ENCODE measurements around the gene SH2D7. TPM values are rescaled to one million over a fixed set of nuclear protein-coding genes. Genes with fewer than 3 reads are reported as not detected.

Gene SH2D7
- total RNA-seq, 1 donor from 2014 or later, result not detected

- Histone ChIP-seq H3F3A (ENCODE audit: low read depth) (peaks cover 2% of the 10 kb centered on the region), H3K27ac (no peak overlapping the region), H3K79me2 (ENCODE audit: low read depth) (no peaks in the 10 kb centered on the region), H3K4me2 (no peak overlapping the region), H3K9ac (no peak overlapping the region), H3K4me3 (no peak overlapping the region), H3K36me3 (no peaks in the 10 kb centered on the region), H3K9me3 (ENCODE audit: low read depth) (no peaks in the 10 kb centered on the region), H3K4me1 (no peaks in the 10 kb centered on the region), H2AFZ (replicated peaks) (no peak overlapping the region), H4K20me1 (ENCODE audit: low read depth) (peaks cover 3% of the 10 kb centered on the region), H3K27me3 (no peaks in the 10 kb centered on the region)
- peaks cover 5% of the 10 kb centered on the region for H3K27me3 Mint-ChIP-seq (ENCODE audit: insufficient read depth, low read depth)
- no peak overlapping the region for H3K27ac Mint-ChIP-seq
- no peaks in the 10 kb centered on the region for H3K36me3 Mint-ChIP-seq
- H3K9me3 Mint-ChIP-seq, result no peaks in the 10 kb centered on the region
- peaks cover 6% of the 10 kb centered on the region for H3K4me1 Mint-ChIP-seq
- DNase-seq (ENCODE audit: low spot score), result no peak
- TF ChIP-seq EZH2phosphoT487 (IDR thresholded peaks at IDR 0.05) (no peak), EZH2 (IDR thresholded peaks at IDR 0.05) (no peak)
- TF ChIP-seq, protein P1, sequence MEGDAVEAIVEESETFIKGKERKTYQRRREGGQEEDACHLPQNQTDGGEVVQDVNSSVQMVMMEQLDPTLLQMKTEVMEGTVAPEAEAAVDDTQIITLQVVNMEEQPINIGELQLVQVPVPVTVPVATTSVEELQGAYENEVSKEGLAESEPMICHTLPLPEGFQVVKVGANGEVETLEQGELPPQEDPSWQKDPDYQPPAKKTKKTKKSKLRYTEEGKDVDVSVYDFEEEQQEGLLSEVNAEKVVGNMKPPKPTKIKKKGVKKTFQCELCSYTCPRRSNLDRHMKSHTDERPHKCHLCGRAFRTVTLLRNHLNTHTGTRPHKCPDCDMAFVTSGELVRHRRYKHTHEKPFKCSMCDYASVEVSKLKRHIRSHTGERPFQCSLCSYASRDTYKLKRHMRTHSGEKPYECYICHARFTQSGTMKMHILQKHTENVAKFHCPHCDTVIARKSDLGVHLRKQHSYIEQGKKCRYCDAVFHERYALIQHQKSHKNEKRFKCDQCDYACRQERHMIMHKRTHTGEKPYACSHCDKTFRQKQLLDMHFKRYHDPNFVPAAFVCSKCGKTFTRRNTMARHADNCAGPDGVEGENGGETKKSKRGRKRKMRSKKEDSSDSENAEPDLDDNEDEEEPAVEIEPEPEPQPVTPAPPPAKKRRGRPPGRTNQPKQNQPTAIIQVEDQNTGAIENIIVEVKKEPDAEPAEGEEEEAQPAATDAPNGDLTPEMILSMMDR (IDR thresholded peaks at IDR 0.05), result no peak
- no peak overlapping the region for H3K4me3 Mint-ChIP-seq
Observed at GRCh38 chr15:78112551-78112950, 20.2 kb downstream of the SH2D7 start.

DNA sequence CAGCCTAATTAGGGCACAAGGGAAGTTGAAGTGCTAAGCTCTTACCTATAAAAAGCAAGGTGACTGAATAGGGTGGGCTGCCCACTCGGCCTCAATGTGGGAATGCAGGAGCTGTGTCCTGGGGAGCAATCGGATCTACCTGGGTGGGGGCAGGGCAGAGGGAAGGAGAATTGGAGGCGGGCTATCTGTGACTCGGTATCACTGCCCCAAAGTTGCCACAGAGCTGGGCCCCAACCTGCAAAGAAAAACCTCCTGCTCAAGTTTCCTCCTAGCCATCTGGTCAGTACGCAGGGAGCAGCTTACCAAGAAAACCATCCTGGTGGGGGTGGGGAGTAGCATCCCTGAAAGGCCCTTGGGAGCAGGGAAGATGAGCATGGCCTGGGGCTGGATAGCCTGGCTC, 28.2 kb downstream of the SH2D7 start:
- no peaks in the 10 kb centered on the region for H3K9me3 ChIP-seq (ENCODE audit: low read depth)
- TF ChIP-seq EZH2 (IDR thresholded peaks at IDR 0.05), result no peak
- TF ChIP-seq EZH2phosphoT487 (IDR thresholded peaks at IDR 0.05), result no peak
- TF ChIP-seq, protein P1 (IDR thresholded peaks at IDR 0.05), result no peak
- H3K27ac ChIP-seq, result no peak overlapping the region
- Mint-ChIP-seq H3K4me3 (no peak overlapping the region), H3K36me3 (peaks cover 3% of the 10 kb centered on the region), H3K9me3 (no peaks in the 10 kb centered on the region), H3K27me3 (ENCODE audit: insufficient read depth, low read depth) (peaks cover 5% of the 10 kb centered on the region), H3K27ac (no peak overlapping the region), H3K4me1 (peaks cover 7% of the 10 kb centered on the region)
- no peak overlapping the region for H3K4me3 ChIP-seq
- H4K20me1 ChIP-seq (ENCODE audit: low read depth), result no peaks in the 10 kb centered on the region
- peak; percentile 23 for DNase-seq (ENCODE audit: low spot score)
- no peaks in the 10 kb centered on the region for H3K27me3 ChIP-seq
- H2AFZ ChIP-seq (replicated peaks), result no peak overlapping the region
- peak overlapping the region; percentile 20 for H3K9ac ChIP-seq
- peaks cover 6% of the 10 kb centered on the region for H3F3A ChIP-seq (ENCODE audit: low read depth)
- H3K79me2 ChIP-seq (ENCODE audit: low read depth), result no peaks in the 10 kb centered on the region
- H3K4me1 ChIP-seq, result peaks cover 10% of the 10 kb centered on the region
- H3K4me2 ChIP-seq, result peak overlapping the region; percentile 27
- H3K36me3 ChIP-seq, result no peaks in the 10 kb centered on the region

DNA sequence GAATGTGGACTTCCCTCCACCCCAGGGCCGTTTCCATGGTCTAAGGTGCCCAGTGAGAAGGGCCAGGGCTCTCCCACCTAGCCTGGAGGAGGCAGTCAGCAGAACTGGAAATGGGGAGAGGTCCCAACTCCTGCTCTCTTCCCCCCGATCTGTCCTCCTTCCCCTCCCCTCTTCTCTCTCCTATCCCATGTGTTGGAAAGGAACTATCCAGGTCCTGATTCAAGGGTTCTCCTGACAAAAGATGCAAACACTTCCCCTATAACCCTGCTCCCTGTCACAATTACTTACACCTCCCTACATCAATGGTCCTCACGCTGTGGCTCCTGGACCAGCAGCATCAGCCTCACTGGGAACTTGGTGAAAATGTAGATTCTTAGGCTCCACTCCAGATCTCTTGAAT, 32.9 kb downstream of the SH2D7 start:
- no peaks in the 10 kb centered on the region for H3K9me3 Mint-ChIP-seq
- H3K9ac ChIP-seq, result no peak overlapping the region
- H3K4me3 ChIP-seq, result no peak overlapping the region

More for the DNA sequence above, 32.9 kb downstream of the SH2D7 start:
- Histone ChIP-seq H3F3A (ENCODE audit: low read depth) (peaks cover 8% of the 10 kb centered on the region), H3K27ac (no peak overlapping the region), H4K20me1 (ENCODE audit: low read depth) (no peaks in the 10 kb centered on the region), H3K27me3 (no peaks in the 10 kb centered on the region), H3K4me1 (peaks cover 10% of the 10 kb centered on the region), H3K9me3 (ENCODE audit: low read depth) (no peaks in the 10 kb centered on the region), H3K36me3 (no peaks in the 10 kb centered on the region), H2AFZ (replicated peaks) (no peak overlapping the region), H3K79me2 (ENCODE audit: low read depth) (no peaks in the 10 kb centered on the region), H3K4me2 (no peak overlapping the region)
- TF ChIP-seq EZH2 (IDR thresholded peaks at IDR 0.05) (no peak), EZH2phosphoT487 (IDR thresholded peaks at IDR 0.05) (no peak)
- TF ChIP-seq, protein P1 (IDR thresholded peaks at IDR 0.05), result no peak
- Mint-ChIP-seq H3K27ac (no peak overlapping the region), H3K36me3 (peaks cover 3% of the 10 kb centered on the region), H3K4me1 (peaks cover 15% of the 10 kb centered on the region), H3K4me3 (no peak overlapping the region), H3K27me3 (ENCODE audit: insufficient read depth, low read depth) (peaks cover 7% of the 10 kb centered on the region)
- DNase-seq (ENCODE audit: low spot score), result no peak

Measured in neural progenitor cell (in vitro differentiated cells).